Activated CD8-positive, alpha-beta T cell treated with anti-CD3 and anti-CD28 coated beads for 36 hours (primary cell): ENCODE measurements around the gene CDKN1A. TPM values are rescaled to one million over a fixed set of nuclear protein-coding genes. Genes with fewer than 3 reads are reported as not detected.

Source experiments
- ATAC-seq: fragments of 200-7000 bp; cut with Tn5 transposase; one replicate; pipeline ENCODE4 v1.10.0; 2021; ENCODE audit warnings: mild to moderate bottlenecking, moderate library complexity
- CTCF ChIA-PET: fragments of 350-600 bp; sonication (Branson Sonifier 250); formaldehyde crosslinking; loops from one replicate; lab custom pipeline; 2021; ENCODE audit warnings: antibody characterized with exemption; lab: Charles Lee
- POLR2A ChIA-PET: fragments of 350-600 bp; sonication (Branson Sonifier 250); formaldehyde crosslinking; loops from one replicate; lab custom pipeline; 2021; ENCODE audit warnings: antibody characterized with exemption; lab: Charles Lee
- DNase-seq: peaks from one replicate; pipeline ENCODE4 v3.0.0-alpha.2; 2020
- H3K27ac Mint-ChIP-seq: one replicate; pipeline ENCODE4 v1.8.0; 2021; ENCODE audit warnings: mild to moderate bottlenecking, mixed read lengths
- H3K27me3 Mint-ChIP-seq: one replicate; pipeline ENCODE4 v1.8.0; 2021; ENCODE audit warnings: mixed read lengths
- H3K36me3 Mint-ChIP-seq: one replicate; pipeline ENCODE4 v1.8.0; 2021; ENCODE audit warnings: low read depth, mixed read lengths
- H3K4me1 Mint-ChIP-seq: one replicate; pipeline ENCODE4 v1.8.0; 2021; ENCODE audit warnings: low read depth, mixed read lengths
- H3K4me3 Mint-ChIP-seq: one replicate; pipeline ENCODE4 v1.8.0; 2021; ENCODE audit warnings: mild to moderate bottlenecking, moderate library complexity, mixed read lengths
- H3K9me3 Mint-ChIP-seq: one replicate; pipeline ENCODE4 v1.8.0; 2021; ENCODE audit warnings: mixed read lengths
- CTCF ChIP-seq: fragments of 200-600 bp; IDR thresholded peaks from one replicate; pipeline ENCODE4 v1.8.0; 2022; ENCODE audit warnings: antibody characterized with exemption, mild to moderate bottlenecking
- intact Hi-C: fragments of 100-400 bp; cut with micrococcal nuclease; formaldehyde crosslinking; loops from one replicate; pipeline ENCODE4 v1.10.0; 2022
- total RNA-seq, 2 experiments: library from RNA; stranded (reverse); gene quantifications; one replicate each; pipeline ENCODE4 v1.2.3, GENCODE V29; 2021

Gene CDKN1A
- total RNA-seq, 2 experiments from 2014 or later = 42.3 to 47.4 TPM

- H3K27ac Mint-ChIP-seq = no peak overlapping the region
These were observed 19.7 kb downstream of the CDKN1A start for GRCh38 chr6:36698196-36698595.

GRCh38 chr6:36698871-36699271 lies 20.4 kb downstream of the CDKN1A start:
- no peak for ATAC-seq
- H3K27me3 Mint-ChIP-seq = no peaks in the 10 kb centered on the region
- no peak overlapping the region for H3K4me3 Mint-ChIP-seq
- peaks cover 9% of the 10 kb centered on the region for H3K4me1 Mint-ChIP-seq
- H3K36me3 Mint-ChIP-seq = no peaks in the 10 kb centered on the region
- ChIA-PET POLR2A (no interaction called here), CTCF (no interaction called here)
- no peak for TF ChIP-seq CTCF
- intact Hi-C loops = no loop called here
- no peak overlapping the region for H3K27ac Mint-ChIP-seq
- no peak for DNase-seq
- no peaks in the 10 kb centered on the region for H3K9me3 Mint-ChIP-seq

More at GRCh38 chr6:36698196-36698595, 19.7 kb downstream of the CDKN1A start:
- Mint-ChIP-seq H3K9me3 (no peaks in the 10 kb centered on the region), H3K36me3 (no peaks in the 10 kb centered on the region), H3K27me3 (no peaks in the 10 kb centered on the region), H3K4me1 (peaks cover 10% of the 10 kb centered on the region), H3K4me3 (no peak overlapping the region)
- POLR2A ChIA-PET = interaction anchor here (1.0 kb wide), 1 partner anchor 280 kb away, joined by 3 read pairs; no protein-coding TSS in a partner anchor
- DNase-seq (no peak), ATAC-seq (no peak)
- TF ChIP-seq CTCF = no peak
- CTCF ChIA-PET = no interaction called here
- intact Hi-C loops = no loop called here

GRCh38 chr6:36699348-36699747 lies 20.8 kb downstream of the CDKN1A start:
- ChIA-PET CTCF (no interaction called here), POLR2A (no interaction called here)
- Mint-ChIP-seq H3K36me3 (no peaks in the 10 kb centered on the region), H3K4me3 (no peak overlapping the region), H3K27ac (no peak overlapping the region), H3K4me1 (peaks cover 9% of the 10 kb centered on the region), H3K9me3 (no peaks in the 10 kb centered on the region), H3K27me3 (no peaks in the 10 kb centered on the region)
- DNase-seq (no peak), ATAC-seq (no peak)
- TF ChIP-seq CTCF = no peak
- intact Hi-C loops = no loop called here

GRCh38 chr6:36700071-36700812 lies 21.7 kb downstream of the CDKN1A start:
- Mint-ChIP-seq H3K4me3 (no peak overlapping the region), H3K27ac (no peak overlapping the region), H3K9me3 (no peaks in the 10 kb centered on the region), H3K27me3 (no peaks in the 10 kb centered on the region), H3K36me3 (no peaks in the 10 kb centered on the region), H3K4me1 (peaks cover 5% of the 10 kb centered on the region)
- no peak for ATAC-seq
- DNase-seq = no peak
- no peak for TF ChIP-seq CTCF
- POLR2A ChIA-PET = interaction anchor here (0.9 kb wide), 1 partner anchor 174 kb away, joined by 3 read pairs; no protein-coding TSS in a partner anchor
- intact Hi-C loops = no loop called here
- CTCF ChIA-PET = interaction anchor here (0.6 kb wide), 1 partner anchor 411 kb away, joined by 3 read pairs; no protein-coding TSS in a partner anchor

GRCh38 chr6:36700831-36701230 lies 22.3 kb downstream of the CDKN1A start:
- Mint-ChIP-seq H3K4me1 (no peaks in the 10 kb centered on the region), H3K36me3 (no peaks in the 10 kb centered on the region), H3K27me3 (no peaks in the 10 kb centered on the region), H3K4me3 (no peak overlapping the region), H3K27ac (no peak overlapping the region), H3K9me3 (no peaks in the 10 kb centered on the region)
- intact Hi-C loops = no loop called here
- ChIA-PET CTCF (interaction anchor here (0.6 kb wide), 1 partner anchor 411 kb away, joined by 3 read pairs; no protein-coding TSS in a partner anchor), POLR2A (no interaction called here)
- no peak for TF ChIP-seq CTCF
- ATAC-seq = no peak
- no peak for DNase-seq
